Measurements from ENCODE around the gene RALBP1.

GRCh38 chr18:9428862-9429661 is 46.3 kb upstream of the RALBP1 start:
- no peak for TF ChIP-seq POLR2A (IDR thresholded peaks at IDR 0.05; ENCODE audit: low read depth, low read length)
- TF ChIP-seq RCOR1 (IDR thresholded peaks at IDR 0.05; ENCODE audit: insufficient replicate concordance, low read length): no peak
- TF ChIP-seq, protein P1, sequence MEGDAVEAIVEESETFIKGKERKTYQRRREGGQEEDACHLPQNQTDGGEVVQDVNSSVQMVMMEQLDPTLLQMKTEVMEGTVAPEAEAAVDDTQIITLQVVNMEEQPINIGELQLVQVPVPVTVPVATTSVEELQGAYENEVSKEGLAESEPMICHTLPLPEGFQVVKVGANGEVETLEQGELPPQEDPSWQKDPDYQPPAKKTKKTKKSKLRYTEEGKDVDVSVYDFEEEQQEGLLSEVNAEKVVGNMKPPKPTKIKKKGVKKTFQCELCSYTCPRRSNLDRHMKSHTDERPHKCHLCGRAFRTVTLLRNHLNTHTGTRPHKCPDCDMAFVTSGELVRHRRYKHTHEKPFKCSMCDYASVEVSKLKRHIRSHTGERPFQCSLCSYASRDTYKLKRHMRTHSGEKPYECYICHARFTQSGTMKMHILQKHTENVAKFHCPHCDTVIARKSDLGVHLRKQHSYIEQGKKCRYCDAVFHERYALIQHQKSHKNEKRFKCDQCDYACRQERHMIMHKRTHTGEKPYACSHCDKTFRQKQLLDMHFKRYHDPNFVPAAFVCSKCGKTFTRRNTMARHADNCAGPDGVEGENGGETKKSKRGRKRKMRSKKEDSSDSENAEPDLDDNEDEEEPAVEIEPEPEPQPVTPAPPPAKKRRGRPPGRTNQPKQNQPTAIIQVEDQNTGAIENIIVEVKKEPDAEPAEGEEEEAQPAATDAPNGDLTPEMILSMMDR (conservative IDR thresholded peaks at IDR 0.05; ENCODE audit: low read depth, low read length): no peak
- no peak for TF ChIP-seq USF2 (IDR thresholded peaks at IDR 0.05; ENCODE audit: low read depth, low read length)
- TF ChIP-seq SMC3 (IDR thresholded peaks at IDR 0.05; ENCODE audit: low read depth, low read length): no peak
- no peak for TF ChIP-seq BHLHE40 (IDR thresholded peaks at IDR 0.05; ENCODE audit: low read depth, low read length)
- no peak for TF ChIP-seq RFX5 (IDR thresholded peaks at IDR 0.05; ENCODE audit: low read depth, low read length)
- TF ChIP-seq CEBPB (IDR thresholded peaks at IDR 0.05; ENCODE audit: low read depth, low read length): no peak
- TF ChIP-seq FOS (IDR thresholded peaks at IDR 0.05; ENCODE audit: low read depth, low read length): no peak
